GM18511 (cell line): ENCODE measurements around the gene CLCN1.
"Not testable (repeated sequence)": the region's sequence is repeated elsewhere in the genome, so short reads cannot be mapped to it uniquely, and the experiment has no call there.

ENCODE experiments used
- ATAC-seq: cut with Tn5 transposase; IDR thresholded peaks from one replicate; pipeline ENCODE4 v1.9.1; 2021; ENCODE audit warnings: mild to moderate bottlenecking, moderate library complexity; ENCODE audit not compliant: unreplicated experiment

CLCN1 gene

GRCh38 chr7:143382791-143383641 is 67.1 kb downstream of the CLCN1 start:
- no peak for ATAC-seq

GRCh38 chr7:143383642-143383957 is 67.7 kb downstream of the CLCN1 start:
- no peak for ATAC-seq

- ATAC-seq, result no peak
These were observed 68.2 kb downstream of the CLCN1 start for GRCh38 chr7:143384148-143384547.

DNA sequence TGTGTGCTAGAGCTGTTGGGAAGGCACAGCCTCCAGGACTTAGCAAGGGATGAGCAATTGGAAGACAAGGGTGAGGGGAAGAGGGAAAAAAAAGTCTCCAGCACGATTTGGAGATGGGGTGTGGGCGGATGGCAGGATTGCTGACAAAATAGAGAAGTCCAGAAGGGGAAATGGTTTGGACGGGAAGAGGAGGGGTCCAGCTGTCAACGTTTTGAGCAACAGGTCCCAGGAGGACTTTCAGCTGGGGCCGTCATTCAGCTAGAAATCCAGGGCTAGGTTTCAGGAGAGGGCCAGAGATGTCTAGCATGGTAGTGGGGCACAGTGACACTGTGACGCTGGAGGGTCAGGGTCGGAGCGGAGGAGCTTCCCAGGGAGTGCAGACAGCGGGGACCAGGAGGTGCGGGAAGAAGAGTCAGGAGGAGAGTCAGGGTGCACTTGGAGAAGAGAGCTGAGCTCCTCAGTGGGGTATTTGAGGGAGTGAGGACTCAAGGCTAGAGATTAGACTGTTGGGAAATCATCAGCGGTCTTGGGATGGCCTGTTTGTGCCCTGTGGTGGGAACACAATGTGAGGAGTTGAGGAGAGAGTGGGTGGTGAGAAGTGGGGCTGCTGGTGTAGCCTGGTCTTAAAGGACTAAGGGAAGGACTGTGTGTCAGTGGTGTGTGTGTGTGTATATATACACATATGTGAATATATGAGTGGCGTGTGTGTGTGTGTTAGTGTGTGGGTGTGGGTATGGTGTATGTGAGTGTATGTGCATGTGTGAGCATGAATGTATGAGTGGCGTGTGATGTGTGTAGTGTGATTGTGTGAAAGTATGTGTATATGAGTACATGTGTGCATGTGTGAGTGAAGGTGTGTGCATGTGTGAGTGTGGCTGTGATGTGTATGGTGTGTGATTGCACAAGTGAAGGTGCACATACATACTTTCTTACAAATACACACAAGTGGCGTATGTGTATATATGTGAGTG is 69.0 kb downstream of the CLCN1 start:
- ATAC-seq, result no peak

- ATAC-seq, result no peak
These were observed 70.2 kb downstream of the CLCN1 start for GRCh38 chr7:143385891-143386781.

DNA sequence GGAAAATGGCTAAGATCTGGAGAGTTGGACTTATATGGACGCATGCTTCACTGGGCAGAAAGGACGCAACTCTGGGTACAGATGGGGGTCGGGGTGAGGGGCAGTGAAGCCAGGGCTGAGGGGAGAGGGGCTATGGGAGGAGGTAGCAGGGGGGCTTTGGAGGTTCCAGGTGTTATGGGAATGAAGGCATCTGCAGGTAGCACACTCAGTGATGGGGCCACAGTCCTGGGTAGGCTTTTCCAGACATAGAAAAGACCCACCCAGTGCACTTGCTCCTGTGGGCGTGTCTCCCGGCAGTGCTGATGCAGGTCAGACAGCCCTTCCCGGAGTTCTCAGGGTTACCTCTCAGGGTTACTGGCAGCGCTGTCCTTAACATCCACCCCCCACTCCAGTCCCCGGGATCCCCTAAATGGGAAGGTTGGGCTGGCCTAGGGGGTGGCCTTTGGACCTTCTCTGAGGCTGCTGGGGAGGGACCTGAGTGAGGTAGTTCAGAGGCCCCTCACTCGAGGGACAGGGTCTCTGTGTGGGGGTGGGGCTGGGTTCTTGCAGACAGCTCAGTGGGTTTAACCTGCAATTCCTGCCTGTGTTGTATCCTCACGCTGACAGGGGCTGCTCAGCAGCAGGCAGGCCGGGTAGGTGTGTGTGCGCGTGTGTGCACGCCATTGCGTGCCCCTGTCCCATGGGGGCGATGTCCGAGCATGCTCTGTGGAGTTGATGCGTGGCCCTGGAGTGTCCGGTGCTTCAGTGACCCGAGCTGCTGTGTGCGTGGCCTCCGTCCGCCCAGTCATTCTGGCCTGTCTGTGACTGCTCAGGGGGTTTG is 71.5 kb downstream of the CLCN1 start:
- ATAC-seq, result no peak

GRCh38 chr7:143388051-143388450 is 72.1 kb downstream of the CLCN1 start:
- no peak for ATAC-seq

DNA sequence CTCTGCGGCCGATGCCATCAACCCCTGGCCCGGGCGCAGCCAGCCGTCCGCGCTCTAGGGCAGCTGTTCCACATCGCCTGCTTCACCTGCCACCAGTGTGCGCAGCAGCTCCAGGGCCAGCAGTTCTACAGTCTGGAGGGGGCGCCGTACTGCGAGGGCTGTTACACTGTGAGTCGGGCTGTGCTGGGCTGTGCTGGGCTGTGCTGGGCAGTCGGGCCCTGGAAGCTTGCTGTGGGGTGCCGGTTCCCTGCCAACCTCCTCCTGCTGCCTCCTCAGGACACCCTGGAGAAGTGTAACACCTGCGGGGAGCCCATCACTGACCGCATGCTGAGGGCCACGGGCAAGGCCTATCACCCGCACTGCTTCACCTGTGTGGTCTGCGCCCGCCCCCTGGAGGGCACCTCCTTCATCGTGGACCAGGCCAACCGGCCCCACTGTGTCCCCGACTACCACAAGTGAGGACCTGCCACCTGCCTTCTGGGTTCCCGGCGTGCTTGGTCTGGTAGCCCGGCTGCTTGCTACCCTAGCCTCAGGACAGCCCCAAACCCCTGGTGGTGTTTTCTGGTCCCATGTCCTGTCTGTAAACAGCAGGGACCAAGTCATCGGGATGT is 72.7 kb downstream of the CLCN1 start:
- ATAC-seq, result no peak

GRCh38 chr7:143389316-143390103 is 73.6 kb downstream of the CLCN1 start:
- no peak for ATAC-seq

- ATAC-seq, result no peak
These were observed 74.3 kb downstream of the CLCN1 start for GRCh38 chr7:143390104-143390772.

DNA sequence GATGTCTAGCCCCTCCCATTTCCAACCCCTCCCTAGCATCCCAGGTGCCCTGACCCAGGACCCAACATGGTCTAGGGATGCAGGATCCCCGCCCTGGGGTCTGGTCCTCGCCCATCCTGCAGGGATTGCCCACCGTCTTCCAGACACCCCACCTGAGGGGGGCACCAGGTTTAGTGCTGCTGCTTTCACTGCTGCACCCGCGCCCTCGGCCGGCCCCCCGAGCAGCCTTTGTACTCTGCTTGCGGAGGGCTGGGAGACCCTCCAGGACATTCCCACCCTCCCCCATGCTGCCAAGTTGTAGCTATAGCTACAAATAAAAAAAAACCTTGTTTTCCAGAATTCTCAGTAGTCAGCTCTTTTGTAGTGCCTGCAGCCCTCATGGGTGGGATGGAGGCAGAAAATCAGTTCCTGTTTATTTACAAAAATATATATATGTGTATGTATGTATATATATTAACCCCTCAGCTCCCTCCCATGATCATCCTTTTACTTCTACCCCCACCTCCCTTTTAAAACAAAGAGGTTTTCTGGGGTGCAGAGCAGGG is 74.9 kb downstream of the CLCN1 start:
- no peak for ATAC-seq

- ATAC-seq, result no peak
These were observed 75.8 kb downstream of the CLCN1 start for GRCh38 chr7:143391462-143392404.

DNA sequence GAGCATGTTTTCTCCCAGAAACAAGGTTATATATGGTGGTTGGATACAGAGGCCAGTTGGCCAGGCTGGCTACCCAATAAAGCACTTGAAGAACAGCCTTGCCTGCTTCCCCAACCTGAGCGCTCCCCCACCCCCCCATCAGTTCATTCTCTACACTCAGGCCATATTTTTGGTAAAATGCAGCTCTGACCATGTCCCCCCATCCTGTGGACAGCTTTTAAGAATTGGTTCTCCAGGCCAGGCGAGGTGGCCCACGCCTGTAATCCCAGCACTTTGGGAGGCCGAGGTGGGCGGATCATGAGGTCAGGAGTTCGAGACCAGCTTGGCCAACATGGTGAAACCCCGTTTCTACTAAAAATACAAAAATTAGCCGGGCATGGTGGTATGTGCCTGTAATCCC is 76.5 kb downstream of the CLCN1 start:
- ATAC-seq, result not testable (repeated sequence)

- no peak for ATAC-seq
These were observed 77.0 kb downstream of the CLCN1 start for GRCh38 chr7:143392875-143393266.

DNA sequence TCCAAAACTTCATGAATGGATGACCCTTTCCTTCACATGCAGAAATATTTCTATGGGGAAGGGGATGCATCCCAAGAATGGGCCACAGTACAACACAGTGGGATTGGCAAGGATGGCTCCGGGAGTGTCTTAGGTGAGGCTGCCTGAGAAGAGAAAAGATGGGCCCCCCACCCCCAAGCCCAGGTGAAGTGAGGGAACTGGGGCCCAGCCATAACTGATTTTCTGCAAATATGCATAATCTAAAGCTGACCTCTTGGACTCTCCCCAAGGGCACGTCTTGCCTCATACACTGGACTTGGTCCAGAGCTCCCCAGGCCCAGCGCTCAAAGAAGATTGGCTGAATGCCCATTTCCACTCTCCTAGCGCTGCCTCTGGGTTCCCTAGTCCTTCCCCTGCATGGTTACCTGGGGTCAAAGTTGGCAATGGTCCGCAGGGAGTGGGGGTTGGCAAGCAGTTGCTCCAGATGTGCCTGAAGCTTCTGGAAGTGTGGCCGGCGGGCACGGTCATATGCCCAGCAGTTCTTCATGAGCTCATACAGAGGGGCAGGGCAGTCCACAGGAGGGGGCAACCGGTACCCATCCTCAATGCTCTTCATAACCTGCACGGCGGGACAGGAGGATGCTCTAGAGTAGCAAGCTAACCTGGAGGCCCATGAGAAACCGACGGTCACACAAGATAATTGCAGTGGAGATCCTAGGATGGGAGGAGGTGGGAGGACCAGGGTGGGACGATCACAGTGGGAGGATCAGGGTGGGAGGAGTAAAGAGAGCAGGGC is 77.5 kb downstream of the CLCN1 start:
- ATAC-seq, result no peak

DNA sequence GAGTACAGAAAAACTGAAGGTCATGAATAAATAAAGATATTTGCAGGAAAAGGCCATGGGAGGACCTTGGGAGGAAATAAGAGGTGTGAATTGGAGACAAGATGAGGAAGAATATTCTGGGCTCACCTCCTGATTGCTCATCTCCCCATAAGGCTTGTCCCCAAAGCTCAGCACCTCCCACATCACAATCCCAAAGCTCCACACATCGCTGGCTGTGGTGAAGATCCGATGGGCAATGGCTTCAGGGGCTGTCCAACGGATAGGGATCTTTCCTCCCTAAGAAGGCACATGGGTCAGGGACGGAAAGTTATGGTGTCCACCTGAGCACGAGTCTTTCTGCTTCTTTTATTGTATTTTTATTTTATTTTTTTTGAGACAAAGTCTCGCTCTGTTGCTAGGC is 78.2 kb downstream of the CLCN1 start:
- ATAC-seq, result no peak
